IPS-18a (cell line): ENCODE data around the gene SLC45A3.

Experiments used
- H3K27ac ChIP-seq: one replicate; pipeline ENCODE4 v1.5.1; 2013; ENCODE audit warnings: low read length
- H3K27me3 ChIP-seq: one replicate; pipeline ENCODE4 v1.6.1; 2013; ENCODE audit warnings: mild to moderate bottlenecking, low read length; ENCODE audit not compliant: control insufficient read depth, insufficient read depth
- H3K36me3 ChIP-seq: one replicate; pipeline ENCODE4 v1.6.1; 2013; ENCODE audit warnings: low read depth, low read length; ENCODE audit not compliant: control insufficient read depth
- H3K4me1 ChIP-seq: one replicate; pipeline ENCODE4 v1.6.1; 2013; ENCODE audit warnings: low read depth, low read length; ENCODE audit not compliant: control insufficient read depth
- H3K4me3 ChIP-seq: one replicate; pipeline ENCODE4 v1.5.1; 2013; ENCODE audit warnings: low read length
- H3K9ac ChIP-seq: one replicate; pipeline ENCODE4 v1.6.1; 2013; ENCODE audit warnings: mild to moderate bottlenecking, low read length, moderate library complexity
- H3K9me3 ChIP-seq: one replicate; pipeline ENCODE4 v1.6.1; 2013; ENCODE audit warnings: low read depth, low read length; ENCODE audit not compliant: control insufficient read depth

SLC45A3 gene

GRCh38 chr1:205665201-205666045 lies 14.9 kb downstream of the SLC45A3 start:
- H3K9ac ChIP-seq: no peak overlapping the region
- no peak overlapping the region for H3K27ac ChIP-seq
- peaks cover 41% of the 10 kb centered on the region for H3K4me1 ChIP-seq
- H3K9me3 ChIP-seq: no peaks in the 10 kb centered on the region
- no peaks in the 10 kb centered on the region for H3K27me3 ChIP-seq
- H3K36me3 ChIP-seq: peaks cover 8% of the 10 kb centered on the region
- no peak overlapping the region for H3K4me3 ChIP-seq

GRCh38 chr1:205664399-205665017 lies 15.8 kb downstream of the SLC45A3 start:
- no peaks in the 10 kb centered on the region for H3K9me3 ChIP-seq
- H3K36me3 ChIP-seq: peaks cover 8% of the 10 kb centered on the region
- no peak overlapping the region for H3K9ac ChIP-seq
- H3K27ac ChIP-seq: no peak overlapping the region
- H3K4me1 ChIP-seq: peaks cover 32% of the 10 kb centered on the region
- no peak overlapping the region for H3K4me3 ChIP-seq
- H3K27me3 ChIP-seq: no peaks in the 10 kb centered on the region

DNA sequence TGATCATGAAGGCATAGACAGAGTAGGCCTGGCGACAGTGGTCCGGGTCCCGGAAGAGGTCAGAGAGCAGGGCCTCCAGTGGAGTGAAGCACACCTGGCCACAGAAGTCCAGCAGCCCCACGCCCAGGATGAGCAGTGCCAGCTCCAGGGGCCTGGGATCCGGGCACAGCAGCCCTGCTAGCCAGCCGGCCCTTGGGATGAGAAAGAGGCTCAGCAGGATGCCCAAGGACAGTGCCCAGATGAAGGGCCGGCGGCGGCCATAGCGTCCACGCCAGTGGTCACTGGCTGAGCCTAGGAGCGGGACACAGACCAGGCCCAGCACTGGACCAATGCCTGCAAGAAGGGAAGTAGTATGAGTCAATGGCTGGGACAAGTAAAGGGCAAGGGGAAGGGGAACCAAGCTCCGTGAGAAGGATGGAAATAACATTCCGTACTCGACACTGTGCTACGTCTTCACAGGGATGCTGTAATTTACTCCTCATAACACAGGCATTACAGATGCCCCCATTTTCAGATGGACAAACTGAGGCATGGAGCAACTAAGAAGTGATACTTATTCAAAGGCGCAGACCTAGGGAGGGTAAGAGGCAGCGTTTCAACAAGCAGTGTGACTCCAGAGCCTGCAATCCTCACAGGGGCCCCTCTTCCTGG lies 16.9 kb downstream of the SLC45A3 start:
- H3K27me3 ChIP-seq: no peaks in the 10 kb centered on the region
- no peak overlapping the region for H3K4me3 ChIP-seq
- peaks cover 8% of the 10 kb centered on the region for H3K36me3 ChIP-seq
- peaks cover 21% of the 10 kb centered on the region for H3K4me1 ChIP-seq
- no peaks in the 10 kb centered on the region for H3K9me3 ChIP-seq
- H3K27ac ChIP-seq: no peak overlapping the region
- no peak overlapping the region for H3K9ac ChIP-seq

- peaks cover 18% of the 10 kb centered on the region for H3K4me1 ChIP-seq
- no peak overlapping the region for H3K27ac ChIP-seq
- no peak overlapping the region for H3K4me3 ChIP-seq
- peaks cover 8% of the 10 kb centered on the region for H3K36me3 ChIP-seq
- H3K27me3 ChIP-seq: no peaks in the 10 kb centered on the region
- no peak overlapping the region for H3K9ac ChIP-seq
- no peaks in the 10 kb centered on the region for H3K9me3 ChIP-seq
These were observed 17.5 kb downstream of the SLC45A3 start for GRCh38 chr1:205662791-205663190.

- no peak overlapping the region for H3K9ac ChIP-seq
- no peaks in the 10 kb centered on the region for H3K9me3 ChIP-seq
- no peak overlapping the region for H3K4me3 ChIP-seq
- peaks cover 8% of the 10 kb centered on the region for H3K36me3 ChIP-seq
- peaks cover 18% of the 10 kb centered on the region for H3K4me1 ChIP-seq
- no peaks in the 10 kb centered on the region for H3K27me3 ChIP-seq
- H3K27ac ChIP-seq: no peak overlapping the region
These were observed 18.1 kb downstream of the SLC45A3 start for GRCh38 chr1:205662135-205662738.

GRCh38 chr1:205661429-205662134 lies 18.7 kb downstream of the SLC45A3 start:
- Histone ChIP-seq H3K27ac (no peak overlapping the region), H3K4me1 (peaks cover 18% of the 10 kb centered on the region), H3K9ac (no peak overlapping the region), H3K27me3 (no peaks in the 10 kb centered on the region), H3K9me3 (no peaks in the 10 kb centered on the region), H3K36me3 (peaks cover 8% of the 10 kb centered on the region), H3K4me3 (no peak overlapping the region)

- Histone ChIP-seq H3K36me3 (peaks cover 8% of the 10 kb centered on the region), H3K4me3 (no peak overlapping the region), H3K9me3 (no peaks in the 10 kb centered on the region), H3K9ac (no peak overlapping the region), H3K27me3 (no peaks in the 10 kb centered on the region), H3K4me1 (peaks cover 11% of the 10 kb centered on the region), H3K27ac (no peak overlapping the region)
These were observed 19.9 kb downstream of the SLC45A3 start for GRCh38 chr1:205660361-205660760.

GRCh38 chr1:205658943-205659581 lies 21.2 kb downstream of the SLC45A3 start:
- Histone ChIP-seq H3K4me1 (peaks cover 8% of the 10 kb centered on the region), H3K9ac (no peak overlapping the region), H3K36me3 (peaks cover 6% of the 10 kb centered on the region), H3K9me3 (no peaks in the 10 kb centered on the region), H3K27ac (no peak overlapping the region), H3K4me3 (no peak overlapping the region), H3K27me3 (no peaks in the 10 kb centered on the region)

- H3K4me1 ChIP-seq: peaks cover under 1% of the 10 kb centered on the region
- H3K9ac ChIP-seq: no peak overlapping the region
- no peaks in the 10 kb centered on the region for H3K36me3 ChIP-seq
- H3K27me3 ChIP-seq: no peaks in the 10 kb centered on the region
- H3K9me3 ChIP-seq: no peaks in the 10 kb centered on the region
- no peak overlapping the region for H3K4me3 ChIP-seq
- H3K27ac ChIP-seq: no peak overlapping the region
These were observed 24.1 kb downstream of the SLC45A3 start for GRCh38 chr1:205656236-205656635.

DNA sequence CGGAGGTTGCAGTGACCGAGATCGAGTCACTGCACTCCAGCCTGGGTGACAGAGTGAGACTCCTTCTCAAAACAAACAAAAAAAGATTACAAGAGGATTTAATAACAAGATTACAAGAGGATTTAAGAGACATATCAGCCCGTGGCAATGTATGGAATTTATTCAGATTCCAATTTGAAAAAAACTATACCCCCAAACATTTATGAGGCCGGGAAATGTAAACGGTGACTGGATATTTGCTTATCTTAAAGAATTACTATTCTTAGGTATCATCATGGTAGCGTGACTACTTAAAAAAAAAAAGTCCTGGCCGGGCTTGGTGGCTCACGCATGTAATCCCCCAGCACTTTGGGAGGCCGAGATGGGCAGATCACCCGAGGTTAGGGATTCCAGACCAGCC lies 27.3 kb downstream of the SLC45A3 start:
- H3K9me3 ChIP-seq: no peaks in the 10 kb centered on the region
- no peak overlapping the region for H3K4me3 ChIP-seq

More for the DNA sequence above, 27.3 kb downstream of the SLC45A3 start:
- no peaks in the 10 kb centered on the region for H3K27me3 ChIP-seq
- no peaks in the 10 kb centered on the region for H3K36me3 ChIP-seq
- H3K27ac ChIP-seq: no peak overlapping the region
- H3K4me1 ChIP-seq: no peaks in the 10 kb centered on the region
- no peak overlapping the region for H3K9ac ChIP-seq
